ENCODE measurements around the gene AKAP6. TPM values are rescaled to one million over a fixed set of nuclear protein-coding genes. Genes with fewer than 3 reads are reported as not detected.

AKAP6 gene
- total RNA-seq, 1 experiment from 2014 or later = 1.1 TPM

DNA sequence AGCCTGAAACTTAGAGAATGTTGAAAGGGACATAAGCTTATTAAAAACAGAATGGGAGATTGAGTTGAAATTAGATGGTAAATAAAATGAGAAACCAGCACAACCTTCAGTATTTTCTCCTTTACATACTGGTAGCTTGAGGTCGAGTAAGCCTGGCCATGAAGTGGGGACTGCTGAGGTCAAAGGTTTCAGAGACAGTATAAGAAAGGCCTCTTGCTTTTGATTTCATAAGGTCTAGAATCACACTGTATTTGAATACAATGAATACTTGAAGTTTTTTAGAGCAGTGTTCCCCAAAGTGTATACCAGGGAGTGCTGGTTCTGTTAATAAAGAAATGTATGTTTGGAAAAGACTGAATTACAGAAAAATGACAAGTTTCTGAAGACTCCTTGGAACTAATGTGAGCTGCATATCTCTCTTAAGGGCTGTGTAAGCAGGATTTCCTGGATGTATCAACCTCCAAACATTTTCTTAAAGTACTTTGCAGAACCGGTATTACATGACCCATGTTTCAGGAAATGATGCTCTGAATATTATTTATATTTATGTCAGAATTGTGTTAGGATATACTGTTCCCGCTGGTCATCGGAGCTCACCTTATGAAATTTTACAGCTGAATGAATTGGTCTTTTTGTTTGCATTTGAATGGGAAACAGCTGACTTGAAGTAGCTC, 85.0 kb downstream of the AKAP6 start:
- H3K23me2 ChIP-seq (ENCODE audit: insufficient read length, low read depth, low read length, poor library complexity, severe bottlenecking) = no peaks in the 10 kb centered on the region
- no peak overlapping the region for H3K14ac ChIP-seq (ENCODE audit: insufficient read depth, low read length)
- H4K5ac ChIP-seq (ENCODE audit: insufficient read length, low read depth, low read length) = no peak overlapping the region
- Mint-ChIP-seq H3K4me3 (no peak overlapping the region), H3K9me3 (no peaks in the 10 kb centered on the region), H3K27me3 (ENCODE audit: low read depth) (no peaks in the 10 kb centered on the region), H3K36me3 (ENCODE audit: insufficient read depth in 1 of 3, low read depth in 3 of 3) (no peaks in the 10 kb centered on the region), H3K27ac (no peak overlapping the region), H3K4me1 (peaks cover 2 to 4% of the 10 kb centered on the region in 2 experiments; a peak in 2 of 4 replicates)
- H2AFZ ChIP-seq (ENCODE audit: low read length) = no peak overlapping the region
- no peak overlapping the region for H4K91ac ChIP-seq (ENCODE audit: insufficient read length, low read depth, low read length)
- no peaks in the 10 kb centered on the region for H3K9me3 ChIP-seq (ENCODE audit: control insufficient read depth, low read depth, low read length)
- H2BK12ac ChIP-seq (ENCODE audit: insufficient read length, low read depth, low read length) = no peak overlapping the region
- no peak overlapping the region for H3K27ac ChIP-seq (ENCODE audit: insufficient read length, low read depth, low read length)
- H3K79me2 ChIP-seq (ENCODE audit: insufficient read depth, low read length) = no peaks in the 10 kb centered on the region
- H3K4me2 ChIP-seq (ENCODE audit: insufficient read depth, insufficient read length, low read length) = no peak overlapping the region
- no peak overlapping the region for H2BK20ac ChIP-seq (ENCODE audit: low read depth, low read length, poor library complexity, severe bottlenecking)
- H3K18ac ChIP-seq (ENCODE audit: insufficient read length, low read depth, low read length) = no peak overlapping the region
- H2BK5ac ChIP-seq (ENCODE audit: insufficient read length, low read length) = no peak overlapping the region
- H3K4me1 ChIP-seq (ENCODE audit: insufficient read depth, low read length) = no peaks in the 10 kb centered on the region
- H2AK5ac ChIP-seq (ENCODE audit: insufficient read length, low read length) = no peak overlapping the region
- H3K27me3 ChIP-seq (ENCODE audit: insufficient read depth, low read length) = no peaks in the 10 kb centered on the region
- H4K8ac ChIP-seq (replicated peaks; ENCODE audit: insufficient read length, low read depth, low read length) = no peak overlapping the region
- no peak overlapping the region for H3K56ac ChIP-seq (ENCODE audit: insufficient read length, low read depth, low read length)
- no peak overlapping the region for H3K9ac ChIP-seq (ENCODE audit: extremely low read depth, insufficient read length, low read length)
- H2BK15ac ChIP-seq (ENCODE audit: low read depth, low read length) = no peak overlapping the region
- no peak overlapping the region for H2BK120ac ChIP-seq (ENCODE audit: low read depth, low read length, poor library complexity, severe bottlenecking)
- DNase-seq = no peak
- no peaks in the 10 kb centered on the region for H3K79me1 ChIP-seq (ENCODE audit: insufficient read depth, low read depth, low read length, poor library complexity, severe bottlenecking)
- no peaks in the 10 kb centered on the region for H4K20me1 ChIP-seq (ENCODE audit: control insufficient read depth, insufficient read depth, insufficient read length)
- TF ChIP-seq, protein P1, sequence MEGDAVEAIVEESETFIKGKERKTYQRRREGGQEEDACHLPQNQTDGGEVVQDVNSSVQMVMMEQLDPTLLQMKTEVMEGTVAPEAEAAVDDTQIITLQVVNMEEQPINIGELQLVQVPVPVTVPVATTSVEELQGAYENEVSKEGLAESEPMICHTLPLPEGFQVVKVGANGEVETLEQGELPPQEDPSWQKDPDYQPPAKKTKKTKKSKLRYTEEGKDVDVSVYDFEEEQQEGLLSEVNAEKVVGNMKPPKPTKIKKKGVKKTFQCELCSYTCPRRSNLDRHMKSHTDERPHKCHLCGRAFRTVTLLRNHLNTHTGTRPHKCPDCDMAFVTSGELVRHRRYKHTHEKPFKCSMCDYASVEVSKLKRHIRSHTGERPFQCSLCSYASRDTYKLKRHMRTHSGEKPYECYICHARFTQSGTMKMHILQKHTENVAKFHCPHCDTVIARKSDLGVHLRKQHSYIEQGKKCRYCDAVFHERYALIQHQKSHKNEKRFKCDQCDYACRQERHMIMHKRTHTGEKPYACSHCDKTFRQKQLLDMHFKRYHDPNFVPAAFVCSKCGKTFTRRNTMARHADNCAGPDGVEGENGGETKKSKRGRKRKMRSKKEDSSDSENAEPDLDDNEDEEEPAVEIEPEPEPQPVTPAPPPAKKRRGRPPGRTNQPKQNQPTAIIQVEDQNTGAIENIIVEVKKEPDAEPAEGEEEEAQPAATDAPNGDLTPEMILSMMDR (conservative IDR thresholded peaks at IDR 0.05) = no peak
- no CpG with 5 or more reads among the region's 4 CpGs for WGBS (ENCODE audit: extremely low coverage, insufficient read length, low lambda C conversion rate)
- no peak overlapping the region for H3K4ac ChIP-seq (ENCODE audit: low read depth, low read length)
- no peak overlapping the region for H3K23ac ChIP-seq (ENCODE audit: insufficient read length, low read depth, low read length)
- no peak overlapping the region for H3T11ph ChIP-seq (ENCODE audit: low read length)

All from H9 (cell line).